Thymus (tissue), 11 donors: ENCODE results near the gene TIMP2. TPM values are rescaled to one million over a fixed set of nuclear protein-coding genes. Genes with fewer than 3 reads are reported as not detected.

ENCODE experiments used
- DNase-seq, 9 donors: peaks; one replicate each; pipeline ENCODE4 v3.0.0-alpha.2; 2013; ENCODE audit warnings: low spot score in 9 of 9, low read depth in 6 of 9, missing footprints in 1 of 9
- H3K27ac ChIP-seq, 2 donors: one replicate each; pipeline ENCODE4 v1.5.1; 2013; ENCODE audit warnings: control low read depth in 1 of 2, low read depth in 1 of 2, low read length in 1 of 2, mild to moderate bottlenecking in 1 of 2, moderate library complexity in 1 of 2
- H3K27me3 ChIP-seq, 2 donors: one replicate each; pipeline ENCODE4 v1.5.1; 2013; ENCODE audit warnings: low read length in 1 of 2; ENCODE audit not compliant: control insufficient read depth in 2 of 2, insufficient read depth in 1 of 2
- H3K36me3 ChIP-seq, 2 donors: one replicate each; pipeline ENCODE4 v1.5.1; 2013; ENCODE audit warnings: low read length in 1 of 2, mild to moderate bottlenecking in 1 of 2, moderate library complexity in 1 of 2; ENCODE audit not compliant: control insufficient read depth in 2 of 2, insufficient read depth in 2 of 2
- H3K4me1 ChIP-seq, 2 donors: one replicate each; pipeline ENCODE4 v1.5.1; 2013; ENCODE audit warnings: low read length in 2 of 2; ENCODE audit not compliant: control insufficient read depth in 2 of 2, insufficient read depth in 2 of 2
- H3K4me3 ChIP-seq, 2 donors: one replicate each; pipeline ENCODE4 v1.5.1; 2013; ENCODE audit warnings: low read length in 2 of 2, control low read depth in 1 of 2, mild to moderate bottlenecking in 1 of 2
- H3K9me3 ChIP-seq, 2 donors: one replicate each; pipeline ENCODE4 v1.5.1; 2013; ENCODE audit warnings: low read length in 1 of 2, mild to moderate bottlenecking in 1 of 2; ENCODE audit not compliant: control insufficient read depth in 2 of 2, insufficient read depth in 1 of 2
- WGBS: extraction: QIAGEN DNeasy Blood & Tissue Kit; methylation state at CpG from one replicate; pipeline ENCODE4 v1.1.7; 2013; 5-methylcytosine and 5-hydroxymethylcytosine counted together
- polyA plus RNA-seq: library from polyadenylated mRNA; stranded (reverse); fragments of 200-250 nt; gene quantifications from one replicate; pipeline ENCODE4 v1.2.3, GENCODE V29; 2013
- total RNA-seq: library from RNA; stranded (reverse); fragments of 120-200 nt; gene quantifications from one replicate; pipeline ENCODE4 v1.2.4, GENCODE V29; 2013
- donor health status: healthy.

TIMP2 gene
- total and polyA plus RNA-seq, 2 donors: 23.1 to 27.5 TPM

- H3K27me3 ChIP-seq: peaks cover 0 to 6% of the 10 kb centered on the region in 2 donors
- no peak for DNase-seq
- peaks cover under 1 to 14% of the 10 kb centered on the region in 2 donors for H3K36me3 ChIP-seq
- peaks cover 23 to 40% of the 10 kb centered on the region in 2 donors for H3K4me1 ChIP-seq
- H3K9me3 ChIP-seq: no peaks in the 10 kb centered on the region
- peak overlapping the region; percentile 4 to 58 for H3K27ac ChIP-seq
- 41% methylated on average over 33 of the region's 33 CpGs for WGBS
- H3K4me3 ChIP-seq: peak overlapping the region; percentile 48 to 87
Observed at GRCh38 chr17:78925662-78926555, 722 bp upstream of the TIMP2 start.

GRCh38 chr17:78924481-78925151, 571 bp downstream of the TIMP2 start:
- Histone ChIP-seq H3K27ac (peak overlapping the region; percentile 65 to 74), H3K9me3 (no peaks in the 10 kb centered on the region), H3K4me3 (peak overlapping the region; percentile 61 to 87), H3K4me1 (peaks cover 34 to 53% of the 10 kb centered on the region in 2 donors), H3K36me3 (peaks cover 3 to 19% of the 10 kb centered on the region in 2 donors), H3K27me3 (peaks cover 0 to 6% of the 10 kb centered on the region in 2 donors)
- DNase-seq: peak in 1 of 9 donors; percentile 39
- WGBS: under 1% methylated on average over 64 of the region's 64 CpGs

- peaks cover 0 to 6% of the 10 kb centered on the region in 2 donors for H3K27me3 ChIP-seq
- 2% methylated on average over 28 of the region's 28 CpGs for WGBS
- no peaks in the 10 kb centered on the region for H3K9me3 ChIP-seq
- H3K27ac ChIP-seq: peak overlapping the region; percentile 22 to 86
- peak overlapping the region; percentile 61 to 87 for H3K4me3 ChIP-seq
- peak in 8 of 9 donors; percentile 60 to 90 (median 79) for DNase-seq
- H3K36me3 ChIP-seq: peaks cover 3 to 19% of the 10 kb centered on the region in 2 donors
- peaks cover 34 to 59% of the 10 kb centered on the region in 2 donors for H3K4me1 ChIP-seq
Observed at GRCh38 chr17:78923660-78924453, 1.3 kb downstream of the TIMP2 start.

GRCh38 chr17:78922816-78923498, 2.2 kb downstream of the TIMP2 start:
- peak in 1 of 9 donors; percentile 36 for DNase-seq
- peaks cover 3 to 19% of the 10 kb centered on the region in 2 donors for H3K36me3 ChIP-seq
- peaks cover 0 to 6% of the 10 kb centered on the region in 2 donors for H3K27me3 ChIP-seq
- WGBS: 64% methylated on average over 13 of the region's 13 CpGs
- peaks cover 41 to 68% of the 10 kb centered on the region in 2 donors for H3K4me1 ChIP-seq
- H3K27ac ChIP-seq: peak overlapping the region; percentile 61 to 86
- H3K4me3 ChIP-seq: peak overlapping the region; percentile 61 to 87
- no peaks in the 10 kb centered on the region for H3K9me3 ChIP-seq

- no peak for DNase-seq
- H3K4me1 ChIP-seq: peaks cover 50 to 81% of the 10 kb centered on the region in 2 donors
- peak overlapping the region; percentile 60 to 69 for H3K27ac ChIP-seq
- no peaks in the 10 kb centered on the region for H3K9me3 ChIP-seq
- H3K4me3 ChIP-seq: no peak overlapping the region
- H3K27me3 ChIP-seq: peaks cover 0 to 6% of the 10 kb centered on the region in 2 donors
- 97% methylated on average over 8 of the region's 8 CpGs for WGBS
- peaks cover 3 to 24% of the 10 kb centered on the region in 2 donors for H3K36me3 ChIP-seq
Observed at GRCh38 chr17:78921437-78921971, 3.7 kb downstream of the TIMP2 start.

GRCh38 chr17:78920528-78920927, 4.7 kb downstream of the TIMP2 start:
- WGBS: 98% methylated on average over 8 of the region's 8 CpGs

GRCh38 chr17:78919861-78920450, 5.2 kb downstream of the TIMP2 start:
- peak in 1 of 9 donors; percentile 46 for DNase-seq
- Histone ChIP-seq H3K4me3 (no peak overlapping the region), H3K36me3 (peaks cover 3 to 29% of the 10 kb centered on the region in 2 donors), H3K27ac (peak overlapping the region; percentile 20 to 65), H3K4me1 (peaks cover 55 to 90% of the 10 kb centered on the region in 2 donors), H3K9me3 (no peaks in the 10 kb centered on the region), H3K27me3 (no peaks in the 10 kb centered on the region)
- 63% methylated on average over 20 of the region's 20 CpGs for WGBS

More at GRCh38 chr17:78920528-78920927, 4.7 kb downstream of the TIMP2 start:
- Histone ChIP-seq H3K27me3 (peaks cover 0 to under 1% of the 10 kb centered on the region in 2 donors), H3K4me1 (peaks cover 55 to 84% of the 10 kb centered on the region in 2 donors), H3K4me3 (no peak overlapping the region), H3K27ac (peak overlapping the region; percentile 20 to 65), H3K9me3 (no peaks in the 10 kb centered on the region), H3K36me3 (peaks cover 3 to 27% of the 10 kb centered on the region in 2 donors)
- DNase-seq: no peak

GRCh38 chr17:78918979-78919378, 6.2 kb downstream of the TIMP2 start:
- H3K9me3 ChIP-seq: no peaks in the 10 kb centered on the region
- no peak for DNase-seq
- 94% methylated on average over 14 of the region's 14 CpGs for WGBS
- H3K36me3 ChIP-seq: peaks cover 3 to 30% of the 10 kb centered on the region in 2 donors
- no peak overlapping the region for H3K27ac ChIP-seq
- H3K27me3 ChIP-seq: no peaks in the 10 kb centered on the region
- no peak overlapping the region for H3K4me3 ChIP-seq
- peaks cover 55 to 88% of the 10 kb centered on the region in 2 donors for H3K4me1 ChIP-seq
